DMS114 treated with DMSO at 0.1 percent for 48 hours (cell line): ENCODE measurements around the gene ACMSD.
"Not testable (repeated sequence)": the region's sequence is repeated elsewhere in the genome, so short reads cannot be mapped to it uniquely, and the experiment has no call there.

Experiments
- DNase-seq: peaks from one replicate; lab custom pipeline; 2025; ENCODE audit not compliant: unreplicated experiment; lab: John Stamatoyannopoulos, UW

Gene ACMSD

GRCh38 chr2:134838143-134838620 is at the start of gene ACMSD:
Gene ACMSD (plus strand): TSS chr2:134838616. CDS start chr2:134838683, 67 bp downstream.
- DNase-seq = no peak

DNA sequence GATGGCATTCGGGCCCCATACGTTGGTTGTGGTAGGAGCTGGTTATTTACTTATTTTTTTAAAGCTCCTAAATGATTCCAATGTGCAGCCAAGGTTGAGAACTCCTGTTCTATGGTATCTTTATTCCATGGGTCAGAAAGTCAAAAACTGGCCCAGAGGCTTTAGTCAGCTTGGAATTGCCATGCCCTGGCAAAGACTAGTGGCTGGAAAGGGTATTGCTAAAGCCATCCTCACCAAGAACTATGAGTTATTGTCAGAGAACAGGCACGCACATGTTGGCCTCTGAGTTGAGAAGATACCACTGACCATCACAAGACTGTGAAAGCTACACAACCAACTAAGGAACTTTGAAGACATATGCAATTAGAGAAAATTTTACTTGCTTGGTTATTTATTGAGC is 47.9 kb upstream of the ACMSD start:
- no peak for DNase-seq

DNA sequence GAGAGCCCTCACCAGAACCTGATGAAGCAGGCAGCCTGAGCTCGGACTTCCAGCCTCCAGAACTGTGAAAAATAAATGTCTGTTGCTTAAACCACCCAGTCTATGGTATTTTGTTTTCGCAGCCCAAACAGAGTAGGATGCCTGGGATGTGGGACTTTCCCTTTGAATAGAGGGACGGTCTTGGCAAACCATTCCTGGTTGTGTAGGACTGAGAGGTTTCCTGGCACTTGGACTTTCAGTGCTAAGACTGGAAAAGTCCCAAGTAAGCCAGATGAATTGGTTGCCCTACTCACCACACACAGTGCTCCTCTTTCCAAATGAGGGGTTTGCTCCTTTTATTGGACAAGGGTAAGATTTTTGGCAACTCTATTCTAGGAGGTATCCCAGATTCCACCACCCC is 46.8 kb upstream of the ACMSD start:
- no peak for DNase-seq

GRCh38 chr2:134792186-134792585 is 46.2 kb upstream of the ACMSD start:
- no peak for DNase-seq

- DNase-seq = no peak
These were observed 42.7 kb upstream of the ACMSD start for GRCh38 chr2:134795765-134796164.

- no peak for DNase-seq
These were observed 42.0 kb upstream of the ACMSD start for GRCh38 chr2:134796373-134796772.

DNA sequence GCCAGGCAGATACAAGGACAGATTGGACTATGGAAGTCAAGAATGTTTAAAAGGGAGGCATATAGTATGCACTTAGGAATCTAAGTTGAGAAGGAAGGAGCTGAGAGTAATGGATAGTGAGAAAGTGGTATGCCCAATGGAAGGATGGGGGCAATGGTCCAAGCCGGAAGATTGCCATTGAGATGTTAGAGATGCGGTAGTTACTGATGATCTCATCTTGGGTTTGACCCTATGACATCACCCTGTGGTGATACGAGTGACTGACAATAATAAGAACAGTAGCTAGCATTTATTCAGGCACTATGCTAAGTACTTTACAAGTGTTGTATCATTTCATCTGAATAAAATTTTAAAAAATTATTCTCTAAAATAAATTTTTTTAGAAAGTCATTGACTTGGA is 38.5 kb upstream of the ACMSD start:
- no peak for DNase-seq

DNA sequence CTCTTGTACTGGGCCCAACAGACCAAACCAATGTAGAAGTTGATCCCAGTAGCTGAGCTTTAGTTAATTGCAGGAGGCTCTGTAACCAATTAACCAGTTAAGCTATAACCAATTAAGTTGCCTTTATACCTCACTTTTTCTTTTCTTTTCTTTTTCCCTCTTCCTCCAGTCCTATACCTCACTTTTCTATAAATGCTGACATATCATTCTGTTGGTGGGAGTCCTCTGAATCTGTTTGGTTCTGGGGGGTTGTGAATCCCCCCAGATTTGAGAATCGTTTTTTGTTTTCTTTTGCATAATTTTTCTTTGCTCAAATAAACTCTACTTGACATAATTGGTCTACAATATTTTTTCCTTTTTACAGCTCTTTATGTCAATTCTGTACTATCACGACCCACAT is 38.1 kb upstream of the ACMSD start:
- DNase-seq = no peak

DNA sequence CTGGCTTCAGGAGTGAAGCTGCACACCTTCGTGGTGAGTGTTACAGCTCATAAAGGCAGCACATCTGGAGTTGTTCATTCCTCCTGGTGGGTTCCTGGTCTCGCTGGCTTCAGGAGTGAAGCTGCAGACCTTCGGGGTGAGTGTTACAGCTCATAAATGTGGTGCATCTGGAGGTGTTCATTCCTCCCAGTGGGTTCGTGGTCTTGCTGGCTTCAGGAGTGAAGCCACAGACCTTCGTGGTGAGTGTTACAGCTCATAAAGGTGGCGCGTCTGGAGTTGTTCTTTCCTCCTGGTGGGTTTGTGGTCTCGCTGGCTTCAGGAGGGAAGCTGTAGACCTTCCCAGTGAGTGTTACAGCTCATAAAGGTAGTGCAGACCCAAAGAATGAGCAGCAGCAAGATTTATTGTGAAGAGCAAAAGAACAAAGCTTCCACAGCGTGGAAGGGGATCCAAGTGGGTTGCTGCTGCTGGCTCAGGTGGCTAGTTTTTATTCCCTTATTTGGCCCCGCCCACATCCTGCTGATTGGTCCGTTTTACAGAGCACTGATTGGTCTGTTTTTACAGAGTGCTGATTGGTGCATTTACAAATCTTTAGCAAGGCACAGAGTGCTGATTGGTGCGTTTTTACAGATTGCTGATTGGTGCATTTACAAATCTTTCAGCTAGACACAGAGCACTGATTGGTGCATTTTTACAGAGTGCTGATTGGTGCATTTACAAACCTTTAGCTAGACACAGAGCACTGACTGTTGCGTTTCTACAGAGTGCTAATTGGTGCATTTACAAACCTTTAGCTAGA is 34.6 kb upstream of the ACMSD start:
- DNase-seq = not testable (repeated sequence)

GRCh38 chr2:134815741-134816140 is 22.7 kb upstream of the ACMSD start:
- no peak for DNase-seq

DNA sequence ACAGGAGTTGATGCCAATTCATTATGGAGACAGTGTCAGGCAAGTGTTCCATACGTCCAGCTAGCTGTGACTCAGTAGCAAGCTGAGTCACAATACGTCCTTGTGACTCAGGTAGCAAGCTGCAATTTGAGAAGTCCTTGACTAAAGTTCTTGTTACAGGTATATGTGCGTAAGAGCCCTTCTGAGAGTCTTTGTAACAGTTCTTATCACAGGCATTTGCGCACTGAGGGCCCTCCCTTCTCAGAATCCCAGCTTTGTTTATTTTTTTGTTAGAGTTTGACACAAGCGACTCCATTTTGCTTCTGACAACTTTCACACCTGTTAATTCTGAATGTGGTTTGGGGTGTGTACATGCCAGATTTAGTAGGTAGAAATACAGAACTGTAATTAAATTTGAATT is 20.1 kb upstream of the ACMSD start:
- DNase-seq = no peak

DNA sequence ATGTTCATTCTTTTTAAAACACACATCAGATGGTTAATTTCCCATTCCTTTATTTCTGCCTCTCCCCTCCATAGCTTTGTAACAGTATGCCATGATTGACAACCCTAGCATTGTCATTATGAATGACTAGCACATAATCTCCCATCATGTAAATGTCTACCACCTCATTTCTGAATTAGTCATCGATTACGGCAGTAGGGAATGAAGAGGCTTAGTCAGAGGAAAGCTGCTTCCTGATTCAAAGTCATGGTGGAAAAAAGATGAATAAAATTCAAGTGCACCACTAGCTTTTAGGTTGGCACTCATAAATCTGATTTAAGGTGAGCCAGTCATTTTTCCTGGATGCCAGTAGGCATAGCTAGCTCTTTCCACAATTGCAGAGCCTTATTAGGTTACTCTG is 19.1 kb upstream of the ACMSD start:
- no peak for DNase-seq

DNA sequence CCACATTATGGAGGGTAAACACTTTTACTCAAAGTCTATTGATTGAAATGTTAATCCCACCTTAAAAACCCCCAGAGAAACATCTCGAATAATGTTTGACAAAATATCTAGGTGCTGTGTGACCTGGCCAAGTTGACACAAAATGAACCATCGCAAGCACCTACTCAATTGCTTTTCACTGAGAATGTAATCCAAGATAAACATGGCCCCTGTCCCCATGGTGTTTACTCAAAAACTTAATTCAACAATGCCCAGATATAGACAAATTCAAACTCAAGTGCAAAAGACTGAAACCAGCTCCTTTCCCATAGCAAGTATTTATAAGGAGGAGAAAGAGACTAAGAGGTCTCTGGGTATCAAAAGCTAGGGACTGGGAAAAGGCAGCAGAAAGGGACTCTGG is 15.0 kb upstream of the ACMSD start:
- no peak for DNase-seq

DNA sequence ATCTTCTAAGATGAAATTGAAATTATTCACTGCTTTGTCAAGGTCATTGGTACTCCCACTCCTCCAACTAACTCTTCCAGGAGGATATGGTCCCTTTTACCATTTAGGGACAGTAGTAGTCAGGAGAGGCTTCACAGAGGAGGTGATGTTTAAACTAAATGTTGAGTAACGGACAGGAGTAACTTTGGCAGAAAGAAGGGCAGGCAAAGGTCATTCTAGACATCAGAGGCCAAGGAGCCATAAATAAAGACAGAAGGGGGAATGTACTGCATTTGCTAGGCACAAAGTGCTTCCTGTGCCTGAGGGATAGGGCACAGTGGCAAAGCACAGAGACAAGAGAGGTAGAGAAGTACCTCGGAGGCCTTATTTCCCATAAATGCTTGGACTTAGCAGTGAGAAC is 14.6 kb upstream of the ACMSD start:
- no peak for DNase-seq

GRCh38 chr2:134825716-134826115 is 12.7 kb upstream of the ACMSD start:
- not testable (repeated sequence) for DNase-seq

- DNase-seq = no peak
These were observed 2.9 kb upstream of the ACMSD start for GRCh38 chr2:134835471-134835870.

- no peak for DNase-seq
These were observed 1.4 kb upstream of the ACMSD start for GRCh38 chr2:134836986-134837385.

DNA sequence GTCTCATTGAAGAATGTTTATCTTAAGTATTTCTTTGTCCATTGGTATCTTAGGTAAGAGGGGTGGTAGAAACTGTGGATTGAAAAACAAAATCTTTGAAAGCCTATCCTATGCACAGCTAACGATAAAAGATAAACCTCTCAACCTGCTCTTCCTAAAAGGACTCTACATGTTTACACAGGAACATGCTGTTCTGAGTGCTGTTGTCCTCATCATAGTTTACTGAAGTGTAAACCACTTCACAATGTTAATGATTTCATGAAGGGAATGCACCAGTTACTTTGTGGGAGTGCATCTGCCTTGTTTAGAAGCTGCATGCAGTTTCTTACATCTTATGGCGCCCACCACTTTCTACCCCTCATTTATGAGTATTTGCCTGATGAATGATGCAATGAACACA is 1.2 kb downstream of the ACMSD start:
- DNase-seq = no peak

DNA sequence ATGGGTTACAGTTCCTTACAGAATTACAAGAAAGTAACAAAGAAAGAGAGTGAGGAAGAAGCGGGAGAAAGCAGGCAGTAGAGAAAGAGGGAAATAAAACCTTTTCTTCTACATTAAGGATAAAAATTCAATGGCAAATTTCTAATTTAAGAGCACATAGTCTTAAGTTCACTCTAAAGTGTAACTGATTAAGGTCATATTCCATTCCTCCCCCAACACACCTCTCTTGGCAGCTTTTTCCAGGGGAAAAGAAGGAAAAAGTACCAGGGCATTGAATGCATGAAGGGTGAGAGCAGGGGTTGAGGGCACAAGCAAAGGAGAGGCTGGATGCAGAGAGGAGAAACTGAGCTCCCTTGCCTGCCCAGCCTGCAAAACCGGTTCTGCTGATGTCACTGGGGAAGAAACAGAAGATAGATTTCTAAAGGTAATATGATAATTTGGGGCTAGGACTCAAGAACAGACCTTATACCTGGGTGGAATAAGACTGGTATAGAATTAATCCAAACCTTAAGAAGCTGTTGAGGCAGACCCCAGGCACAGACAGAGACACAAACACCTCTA is 4.6 kb downstream of the ACMSD start:
- no peak for DNase-seq

GRCh38 chr2:134843968-134844367 is 5.6 kb downstream of the ACMSD start:
- DNase-seq = no peak

DNA sequence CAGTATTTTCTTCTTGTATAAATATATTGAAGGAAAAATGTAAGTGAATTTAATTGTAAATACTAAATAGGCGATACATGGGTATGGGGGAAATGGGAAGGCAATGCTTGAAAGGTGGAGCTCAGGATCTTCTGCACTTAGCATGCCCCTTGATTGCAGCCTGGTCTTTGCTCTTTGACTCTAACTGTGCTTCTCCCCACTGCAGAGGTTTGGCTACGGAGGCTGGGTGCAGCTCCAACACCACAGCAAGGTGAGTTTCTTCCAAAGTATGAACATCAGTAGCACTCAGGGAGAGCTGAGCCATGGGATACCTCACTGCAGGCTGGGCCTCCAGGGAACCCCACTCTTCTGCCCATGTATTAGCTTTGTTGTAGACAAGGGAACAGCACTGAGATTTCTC is 6.6 kb downstream of the ACMSD start:
- no peak for DNase-seq

- DNase-seq = no peak
These were observed 7.3 kb downstream of the ACMSD start for GRCh38 chr2:134845719-134846118.

GRCh38 chr2:134846213-134846612 is 7.8 kb downstream of the ACMSD start:
- DNase-seq = no peak
